Ecto neural progenitor cell (in vitro differentiated cells): ENCODE results near the gene SURF1.
"Not testable (repeated sequence)": the region's sequence is repeated elsewhere in the genome, so short reads cannot be mapped to it uniquely, and the experiment has no call there.

Source experiments
- DNase-seq: peaks from one replicate; pipeline ENCODE4 v3.0.0-alpha.2; 2018; ENCODE audit warnings: low spot score

SURF1 gene

DNA sequence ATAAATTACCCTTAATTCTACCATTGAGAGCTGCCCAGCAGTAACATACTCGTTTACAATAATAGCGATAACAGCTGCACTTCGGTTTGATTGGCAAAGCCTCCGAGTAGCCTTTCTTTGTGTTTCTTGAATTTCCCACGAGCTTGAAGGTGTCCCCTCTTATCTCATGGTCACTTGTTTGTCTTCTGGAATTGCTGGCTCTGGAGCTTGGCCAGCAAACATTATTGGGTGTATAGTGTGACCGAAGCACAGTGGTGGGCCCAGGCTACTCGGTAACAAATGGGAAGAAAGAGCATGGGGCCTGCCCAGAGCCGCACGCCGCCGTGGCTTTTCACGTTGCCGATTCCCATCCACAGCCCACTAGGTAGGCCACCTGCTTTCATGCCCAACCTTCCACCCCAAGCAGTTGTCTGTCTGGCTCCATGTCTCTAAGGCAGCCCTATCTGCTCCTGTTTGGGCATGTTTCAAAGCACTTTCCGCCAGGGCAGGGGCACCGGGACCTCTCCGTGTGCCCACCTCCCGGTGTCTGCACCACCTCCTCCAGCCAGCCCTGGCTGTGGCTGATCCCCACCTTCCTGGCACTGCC is 28.5 kb upstream of the SURF1 start:
- DNase-seq: no peak

DNA sequence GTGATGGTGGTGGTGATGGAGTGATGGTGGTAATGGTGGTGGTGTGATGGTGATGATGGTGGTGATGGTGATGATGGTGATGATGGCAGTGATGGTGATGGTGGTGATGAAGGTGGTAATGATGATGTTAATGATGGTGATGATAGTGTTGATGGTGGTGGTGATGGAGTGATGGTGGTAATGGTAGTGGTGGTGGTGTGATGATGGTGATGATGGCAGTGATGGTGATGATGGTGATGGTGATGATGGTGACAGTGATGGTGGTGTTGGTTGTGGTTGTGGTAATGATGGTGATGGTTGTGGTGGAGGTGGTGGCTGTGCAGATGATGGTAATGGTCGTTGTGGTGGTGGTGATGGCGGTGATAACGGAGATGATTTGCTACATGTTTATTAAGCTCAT is 27.2 kb upstream of the SURF1 start:
- DNase-seq: no peak

DNA sequence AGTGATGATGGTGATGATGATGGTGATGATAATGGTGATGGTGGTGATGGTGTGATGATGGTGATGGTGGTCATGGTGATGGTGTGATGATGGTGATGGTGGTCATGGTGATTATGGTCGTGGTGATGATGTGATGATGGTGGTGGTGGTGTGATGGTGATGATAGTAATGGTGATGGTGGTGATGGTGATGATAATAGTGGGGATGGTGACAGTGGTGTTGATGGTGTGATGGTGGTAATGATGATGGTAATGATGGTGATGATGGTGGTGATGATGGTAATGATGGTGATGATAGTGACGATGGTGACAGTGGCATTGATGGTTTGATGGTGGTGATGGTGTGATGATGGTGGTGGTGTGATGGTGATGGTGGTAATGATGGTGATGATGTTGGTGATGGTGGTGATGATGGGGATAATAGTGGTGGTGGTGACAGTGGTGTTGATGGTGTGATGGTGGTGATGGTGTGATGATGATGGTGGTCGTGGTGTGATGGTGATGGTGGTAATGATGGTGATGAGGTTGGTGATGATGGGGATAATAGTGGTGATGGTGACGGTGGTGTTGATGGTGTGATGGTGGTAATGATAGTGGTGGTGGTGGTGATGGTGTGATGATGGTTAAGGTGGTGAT is 26.3 kb upstream of the SURF1 start:
- no peak for DNase-seq

DNA sequence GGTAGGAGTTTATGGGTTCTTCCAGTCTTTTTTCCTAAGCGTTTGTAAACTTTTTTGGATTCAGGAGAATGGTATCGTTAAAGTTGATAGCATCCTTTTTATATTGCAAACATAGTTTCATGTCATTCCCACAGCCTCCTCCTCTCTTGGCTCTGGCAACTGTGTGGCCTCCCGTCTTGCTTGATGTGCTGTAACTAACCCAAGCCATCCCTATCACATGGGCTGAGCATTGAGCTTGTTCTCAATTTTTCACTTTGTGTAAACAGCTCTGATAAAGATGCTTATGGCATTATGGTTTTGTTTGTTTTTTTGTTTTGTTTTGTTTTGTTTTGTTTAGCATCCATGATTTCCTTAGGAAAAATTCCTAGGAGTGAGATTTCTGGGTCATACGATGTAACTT is 24.4 kb upstream of the SURF1 start:
- DNase-seq: no peak

DNA sequence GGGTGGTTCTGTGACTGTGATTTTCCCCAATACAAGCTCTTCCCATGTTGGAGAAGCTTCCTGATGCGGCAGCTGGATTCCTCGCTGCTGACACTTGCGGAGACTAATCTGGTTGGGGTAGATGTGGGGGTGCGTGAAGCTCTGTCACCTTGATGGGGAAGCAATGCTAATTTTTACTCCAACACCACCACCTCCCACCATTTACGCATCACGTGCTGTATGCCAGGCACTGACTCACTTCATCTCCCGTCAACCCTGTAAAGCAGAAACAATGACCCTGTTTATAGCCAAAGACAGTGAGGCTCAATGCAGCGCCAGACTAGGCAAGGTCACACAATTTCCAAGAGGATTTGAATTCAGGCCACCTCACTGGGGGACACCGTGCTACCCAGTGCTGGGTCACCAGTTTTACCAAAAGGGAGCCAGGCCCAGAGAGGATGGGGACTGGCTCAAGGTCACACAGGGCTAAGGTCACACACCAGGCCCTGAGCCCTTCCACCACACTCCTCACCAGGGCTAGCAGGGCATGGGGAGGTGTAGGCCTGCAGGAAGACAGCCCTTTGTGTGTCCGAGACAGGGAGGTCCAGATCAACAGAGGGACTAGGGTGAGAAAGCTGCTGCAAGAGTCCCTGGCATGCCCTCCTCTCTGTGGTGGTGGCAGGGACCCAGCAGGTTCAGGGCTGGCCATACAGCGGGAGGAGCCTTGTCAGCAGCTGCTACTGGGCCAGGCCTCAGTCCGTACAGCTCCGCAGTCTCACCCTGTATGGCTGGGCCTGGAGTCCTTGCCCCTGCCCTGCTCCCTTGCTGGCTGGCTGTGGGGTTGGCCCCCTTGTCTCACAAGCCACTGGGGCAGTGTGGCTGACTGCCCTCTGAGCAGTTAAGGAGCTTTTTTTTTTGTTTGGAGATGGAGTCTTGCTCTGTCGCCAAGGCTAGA is 23.1 kb upstream of the SURF1 start:
- DNase-seq: no peak

DNA sequence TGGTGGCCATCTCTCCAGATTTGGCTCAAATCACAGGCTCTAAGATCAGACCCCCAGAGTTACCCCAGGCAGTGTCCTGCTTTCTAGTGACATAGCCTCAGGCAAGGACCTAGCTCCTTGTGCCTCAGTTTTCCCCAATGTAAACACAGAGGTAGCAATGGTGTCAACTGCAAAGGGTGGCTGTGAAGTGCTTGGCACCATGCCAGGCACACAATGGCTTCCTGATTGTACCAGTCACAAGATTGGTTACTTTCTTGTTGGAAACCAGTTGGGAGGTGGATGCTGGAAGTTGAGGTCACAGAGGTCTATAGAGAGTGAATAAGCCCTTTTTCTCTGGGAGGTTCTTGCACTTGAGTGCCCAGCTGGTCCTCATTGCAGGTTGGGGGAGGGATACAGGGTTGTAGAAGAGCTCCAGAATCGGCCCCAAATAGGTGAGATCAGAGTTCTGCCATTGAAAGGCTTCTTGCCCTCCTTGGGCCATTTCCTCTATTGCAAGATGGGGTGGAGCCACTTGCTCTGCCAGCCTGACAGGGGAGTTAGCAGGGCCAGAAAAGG is 22.2 kb upstream of the SURF1 start:
- DNase-seq: no peak

- no peak for DNase-seq
These were observed 21.5 kb upstream of the SURF1 start for GRCh38 chr9:133377721-133378216.

DNA sequence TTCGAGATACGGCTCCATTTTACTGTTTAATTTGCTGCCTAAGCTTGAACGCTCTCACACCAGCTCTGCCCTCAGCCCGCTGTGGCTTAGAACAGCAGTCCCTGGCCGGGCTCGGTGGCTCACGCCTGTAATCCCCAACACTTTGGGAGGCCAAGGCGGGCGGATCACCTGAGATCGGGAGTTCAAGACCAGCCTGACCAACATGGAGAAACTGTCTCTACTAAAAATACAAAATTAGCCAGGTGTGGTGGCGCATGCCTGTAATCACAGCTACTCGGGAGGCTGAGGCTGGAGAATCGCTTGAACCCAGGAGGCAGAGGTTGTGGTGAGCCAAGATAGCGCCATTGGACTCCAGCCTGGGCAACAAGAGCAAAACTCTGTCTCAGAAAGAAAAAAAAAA is 21.0 kb upstream of the SURF1 start:
- DNase-seq: not testable (repeated sequence)

DNA sequence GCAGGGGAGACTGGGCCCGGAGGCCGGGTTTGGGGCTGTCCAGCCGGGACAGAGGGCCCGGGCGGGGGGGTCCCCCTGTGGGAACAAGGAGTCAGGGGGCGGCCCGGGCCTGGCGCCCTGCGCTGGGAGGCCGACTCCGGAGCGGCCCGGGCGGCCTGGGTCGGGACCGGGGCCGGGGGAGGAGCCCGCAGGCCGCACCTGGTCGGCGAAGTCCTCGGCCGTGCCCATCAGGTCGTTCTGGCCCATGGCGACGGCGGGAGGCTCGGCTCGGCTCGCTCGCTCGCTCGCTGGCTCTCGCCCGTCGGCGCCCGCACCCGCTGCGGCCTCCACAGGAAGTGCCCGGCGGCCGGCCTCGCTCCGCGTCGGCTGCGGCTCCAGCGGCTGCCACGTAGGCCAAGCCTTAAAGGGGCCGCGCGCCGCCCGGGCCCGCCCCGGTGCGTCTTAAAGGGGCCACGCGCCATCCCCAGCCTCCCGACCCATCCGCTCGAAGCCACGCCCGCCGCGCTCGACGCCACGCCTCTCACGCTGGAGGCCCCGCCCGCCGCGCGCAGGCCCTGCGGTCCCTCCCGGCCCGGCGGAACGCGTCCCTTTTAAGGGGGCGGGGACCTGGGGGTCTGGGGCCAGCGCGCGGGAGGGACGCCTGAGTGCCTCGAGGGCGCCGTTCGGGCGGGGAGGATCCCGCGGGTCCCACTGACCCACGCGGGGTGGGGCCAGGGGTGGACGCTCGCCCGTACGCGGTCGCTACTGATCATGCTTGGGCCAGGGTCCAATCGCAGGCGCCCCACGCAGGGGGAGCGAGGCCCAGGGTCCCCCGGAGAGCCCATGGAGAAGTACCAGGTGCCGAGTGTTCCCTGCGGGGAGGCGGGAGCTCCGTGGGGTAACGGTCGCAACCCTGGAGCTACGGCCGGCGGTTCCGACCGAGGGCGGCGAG is 19.7 kb upstream of the SURF1 start, which contains the start of the genes STKLD1 and SURF4:
Gene STKLD1 (plus strand): TSS at position 643 of the 931 bp plus-strand sequence. CDS start 108 bp downstream, at position 751.
Gene SURF4 (minus strand): TSS at position 337 of the 931 bp plus-strand sequence. CDS start 91 bp downstream, at position 246.
- peak; percentile 97 for DNase-seq

DNA sequence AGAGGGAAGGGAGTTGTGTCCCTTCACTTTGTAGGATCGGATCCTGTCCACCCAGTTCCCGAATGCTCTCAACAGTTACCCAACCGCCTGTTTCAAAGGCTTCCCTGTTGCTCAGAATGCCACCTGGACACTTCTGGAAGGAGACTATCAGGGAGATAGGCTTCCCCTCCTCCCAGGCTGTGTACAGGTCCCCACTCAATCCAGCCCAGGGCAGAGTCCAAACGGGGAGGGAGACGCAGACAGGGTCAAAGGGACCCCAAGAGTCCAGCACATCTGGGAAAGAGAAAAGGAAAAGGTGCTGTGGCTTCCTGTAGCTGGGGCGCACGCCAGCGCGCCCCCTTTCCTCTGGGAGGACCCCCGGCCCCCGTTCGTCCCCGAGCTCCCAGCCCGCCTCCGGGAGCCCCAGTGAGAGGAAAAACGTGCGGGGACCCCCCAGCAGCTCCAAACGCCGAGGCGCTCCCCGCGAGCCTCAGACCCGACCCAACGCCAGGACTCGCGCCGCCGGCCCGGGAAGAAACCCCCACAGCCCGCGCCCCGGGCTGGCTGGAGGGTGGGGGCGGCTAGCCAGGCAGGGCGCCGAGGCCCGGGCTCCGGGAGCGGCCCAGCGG is 18.9 kb upstream of the SURF1 start:
- no peak for DNase-seq

- DNase-seq: no peak
These were observed 18.4 kb upstream of the SURF1 start for GRCh38 chr9:133374612-133375115.

- DNase-seq: no peak
These were observed 15.9 kb upstream of the SURF1 start for GRCh38 chr9:133372144-133372543.

GRCh38 chr9:133371261-133371711 is 15.0 kb upstream of the SURF1 start:
- DNase-seq: no peak

DNA sequence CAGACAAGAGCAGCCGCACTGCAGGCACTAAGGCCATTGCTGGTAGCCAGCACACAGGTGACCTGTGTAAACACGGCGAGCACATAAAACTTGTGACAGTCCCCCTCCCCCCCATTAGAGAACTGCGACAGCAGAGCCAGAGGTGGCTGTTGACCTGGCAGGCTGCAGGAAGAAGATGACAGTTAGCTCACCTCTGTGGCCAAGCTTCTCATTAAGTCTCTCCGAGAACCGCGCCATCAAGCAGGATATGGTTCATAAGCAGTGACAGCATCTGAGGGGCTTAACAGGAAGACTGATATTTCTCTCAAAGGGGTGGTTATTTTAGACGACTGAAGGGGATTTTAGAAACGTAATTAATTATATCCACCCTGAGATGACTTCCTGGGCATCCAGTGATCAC is 14.4 kb upstream of the SURF1 start:
- DNase-seq: no peak

GRCh38 chr9:133369933-133370332 is 13.6 kb upstream of the SURF1 start:
- no peak for DNase-seq

DNA sequence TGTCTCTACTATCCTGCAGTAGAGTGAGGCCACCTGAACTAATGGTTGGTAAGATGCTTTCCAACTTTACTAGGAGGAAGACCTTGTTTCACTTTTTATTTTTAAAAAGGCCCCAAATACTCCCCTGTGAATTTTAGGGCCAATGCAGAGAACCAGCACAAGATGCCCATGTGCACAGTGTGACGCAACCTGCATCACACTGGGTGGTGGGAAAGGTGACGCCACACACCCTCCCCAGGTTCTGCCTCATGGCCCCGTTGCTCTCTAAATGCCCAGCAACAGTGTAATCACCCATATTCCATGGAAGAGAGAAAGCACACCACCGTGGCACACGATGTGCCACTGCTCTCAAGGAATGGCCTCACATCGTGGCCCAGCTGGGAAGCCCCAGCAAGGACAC is 13.1 kb upstream of the SURF1 start:
- no peak for DNase-seq

DNA sequence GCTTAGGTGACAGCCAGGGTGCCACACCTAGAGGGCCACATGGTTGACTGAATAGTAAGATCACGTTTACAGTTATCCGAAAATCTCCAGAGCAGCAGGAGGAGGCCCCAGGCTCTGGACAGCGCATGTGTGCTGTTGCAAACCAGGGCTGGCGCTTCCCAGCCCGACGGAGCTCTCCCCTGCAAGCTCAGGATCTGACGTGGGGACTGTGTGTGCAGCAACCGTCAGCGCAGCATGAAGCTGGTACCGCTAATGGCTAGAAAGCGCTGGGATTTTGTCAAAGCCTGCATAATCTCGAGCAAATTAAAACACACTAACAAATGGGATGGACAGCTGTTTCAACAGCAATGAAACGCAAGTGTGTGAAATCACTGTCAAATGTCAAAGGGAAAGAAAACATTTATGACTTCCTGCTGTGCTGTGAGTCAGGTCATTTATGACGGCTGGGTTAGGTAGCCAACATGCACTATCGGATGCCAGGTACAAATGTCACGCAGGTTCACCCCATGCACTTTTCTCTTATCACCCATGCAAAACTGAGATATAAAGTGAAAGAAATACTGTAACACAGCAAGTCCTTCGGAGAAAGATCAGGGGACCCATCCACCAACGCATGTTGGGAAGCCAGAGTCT is 12.1 kb upstream of the SURF1 start:
- no peak for DNase-seq

DNA sequence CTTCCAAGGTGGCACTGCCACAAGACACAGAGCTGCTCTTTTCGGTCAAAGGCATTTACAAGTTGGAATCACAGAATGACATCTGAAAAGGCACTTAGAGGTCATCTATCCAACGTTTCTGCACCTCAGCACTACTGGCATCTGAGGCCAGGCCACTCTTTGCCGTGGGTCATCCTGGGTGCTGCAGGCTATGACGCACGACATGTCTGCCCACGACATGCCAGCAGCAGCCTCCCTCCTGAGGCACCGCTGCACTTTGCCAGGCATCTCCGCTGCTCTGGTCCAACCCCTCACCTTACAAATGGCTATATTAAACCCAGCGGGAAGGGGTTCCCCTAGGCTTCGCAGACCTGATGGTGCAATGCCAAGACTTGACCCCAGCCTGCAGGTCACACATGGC is 11.5 kb upstream of the SURF1 start:
- DNase-seq: no peak

- DNase-seq: no peak
These were observed 10.9 kb upstream of the SURF1 start for GRCh38 chr9:133367221-133367620.

DNA sequence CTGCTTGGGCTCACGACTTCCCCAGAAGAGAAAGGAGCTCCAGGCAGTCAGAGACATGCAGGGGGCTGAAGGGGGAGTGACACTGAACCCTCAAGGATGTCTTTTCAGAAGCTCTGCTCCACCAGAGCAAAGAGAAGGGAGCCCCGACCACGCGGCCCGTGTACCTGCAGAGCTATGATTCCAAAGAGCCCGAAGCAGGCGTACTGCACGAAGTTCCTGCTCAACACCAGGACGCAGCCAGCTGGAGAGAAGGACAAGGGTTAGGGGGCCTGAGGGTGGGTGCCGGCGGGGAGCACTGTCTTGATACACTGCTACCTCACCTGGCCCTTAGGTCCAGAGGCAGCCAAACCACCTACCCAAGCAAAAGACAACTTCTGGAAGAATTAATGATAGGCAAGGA is 10.1 kb upstream of the SURF1 start:
- DNase-seq: no peak
